ENCODE measurements around the gene ANKRD50.

DNA sequence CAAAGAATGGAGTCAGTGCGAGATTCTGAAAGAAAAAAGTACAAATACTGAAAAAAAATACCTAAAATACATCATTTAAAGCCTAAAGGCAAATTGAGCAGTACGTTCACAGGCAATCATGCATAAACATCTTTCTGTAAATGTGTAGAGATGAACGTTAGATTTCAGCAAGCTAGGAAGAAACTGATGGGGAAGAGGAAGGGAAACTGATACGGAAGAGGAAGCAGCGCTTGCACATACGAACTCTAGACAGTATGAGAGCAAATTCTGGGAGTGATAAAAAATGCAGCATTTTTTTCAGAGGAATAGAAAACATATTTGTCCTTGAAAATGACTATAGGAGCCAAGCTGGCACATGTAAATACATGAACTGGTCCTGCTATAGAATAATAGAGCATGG is 9.4 kb downstream of the ANKRD50 start:
- TF ChIP-seq, protein P1, sequence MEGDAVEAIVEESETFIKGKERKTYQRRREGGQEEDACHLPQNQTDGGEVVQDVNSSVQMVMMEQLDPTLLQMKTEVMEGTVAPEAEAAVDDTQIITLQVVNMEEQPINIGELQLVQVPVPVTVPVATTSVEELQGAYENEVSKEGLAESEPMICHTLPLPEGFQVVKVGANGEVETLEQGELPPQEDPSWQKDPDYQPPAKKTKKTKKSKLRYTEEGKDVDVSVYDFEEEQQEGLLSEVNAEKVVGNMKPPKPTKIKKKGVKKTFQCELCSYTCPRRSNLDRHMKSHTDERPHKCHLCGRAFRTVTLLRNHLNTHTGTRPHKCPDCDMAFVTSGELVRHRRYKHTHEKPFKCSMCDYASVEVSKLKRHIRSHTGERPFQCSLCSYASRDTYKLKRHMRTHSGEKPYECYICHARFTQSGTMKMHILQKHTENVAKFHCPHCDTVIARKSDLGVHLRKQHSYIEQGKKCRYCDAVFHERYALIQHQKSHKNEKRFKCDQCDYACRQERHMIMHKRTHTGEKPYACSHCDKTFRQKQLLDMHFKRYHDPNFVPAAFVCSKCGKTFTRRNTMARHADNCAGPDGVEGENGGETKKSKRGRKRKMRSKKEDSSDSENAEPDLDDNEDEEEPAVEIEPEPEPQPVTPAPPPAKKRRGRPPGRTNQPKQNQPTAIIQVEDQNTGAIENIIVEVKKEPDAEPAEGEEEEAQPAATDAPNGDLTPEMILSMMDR (conservative IDR thresholded peaks at IDR 0.05; ENCODE audit: low read depth, low read length) = no peak
- no peak for TF ChIP-seq POLR2A (IDR thresholded peaks at IDR 0.05; ENCODE audit: low read depth, low read length)
- no peak for TF ChIP-seq BHLHE40 (IDR thresholded peaks at IDR 0.05; ENCODE audit: low read depth, low read length)
- no peak for TF ChIP-seq NFE2L2 (IDR thresholded peaks at IDR 0.05; ENCODE audit: low read depth, low read length)
- TF ChIP-seq, protein P2, sequence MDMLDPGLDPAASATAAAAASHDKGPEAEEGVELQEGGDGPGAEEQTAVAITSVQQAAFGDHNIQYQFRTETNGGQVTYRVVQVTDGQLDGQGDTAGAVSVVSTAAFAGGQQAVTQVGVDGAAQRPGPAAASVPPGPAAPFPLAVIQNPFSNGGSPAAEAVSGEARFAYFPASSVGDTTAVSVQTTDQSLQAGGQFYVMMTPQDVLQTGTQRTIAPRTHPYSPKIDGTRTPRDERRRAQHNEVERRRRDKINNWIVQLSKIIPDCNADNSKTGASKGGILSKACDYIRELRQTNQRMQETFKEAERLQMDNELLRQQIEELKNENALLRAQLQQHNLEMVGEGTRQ (IDR thresholded peaks at IDR 0.05; ENCODE audit: low read depth, low read length) = no peak
- TF ChIP-seq RCOR1 (IDR thresholded peaks at IDR 0.05; ENCODE audit: insufficient replicate concordance, low read length) = no peak
- TF ChIP-seq MXI1 (IDR thresholded peaks at IDR 0.05; ENCODE audit: borderline replicate concordance, low read depth, low read length) = no peak
- no peak for TF ChIP-seq MAZ (IDR thresholded peaks at IDR 0.05; ENCODE audit: borderline replicate concordance, low read depth, low read length)
- TF ChIP-seq RAD21 (IDR thresholded peaks at IDR 0.05; ENCODE audit: low read length) = no peak
- no peak for TF ChIP-seq CEBPB (IDR thresholded peaks at IDR 0.05; ENCODE audit: low read depth, low read length)
- TF ChIP-seq SMC3 (IDR thresholded peaks at IDR 0.05; ENCODE audit: low read depth, low read length) = no peak
- no peak for TF ChIP-seq RFX5 (IDR thresholded peaks at IDR 0.05; ENCODE audit: low read depth, low read length)
- TF ChIP-seq CHD1 (IDR thresholded peaks at IDR 0.05; ENCODE audit: low read depth, low read length) = no peak

Measured in IMR-90 (cell line).